Measurements from ENCODE around the gene CCNF.
"Not testable (repeated sequence)": the region's sequence is repeated elsewhere in the genome, so short reads cannot be mapped to it uniquely, and the experiment has no call there.

CCNF gene

GRCh38 chr16:2438121-2438520 is 8.9 kb downstream of the CCNF start:
- no peak for DNase-seq
- no peak overlapping the region for H3K27ac ChIP-seq
- peaks cover 82% of the 10 kb centered on the region for H3K36me3 ChIP-seq
- TF ChIP-seq CTCF (IDR thresholded peaks at IDR 0.05; ENCODE audit: low read depth, low read length), result no peak
- no peaks in the 10 kb centered on the region for H3K27me3 ChIP-seq (ENCODE audit: insufficient read depth, low read depth, severe bottlenecking)
- no peaks in the 10 kb centered on the region for H3K9me3 ChIP-seq (ENCODE audit: severe bottlenecking)
- H3K4me3 ChIP-seq (ENCODE audit: low read depth, low read length), result no peak overlapping the region

GRCh38 chr16:2439598-2439997 is 10.4 kb downstream of the CCNF start:
- Histone ChIP-seq H3K36me3 (peaks cover 80% of the 10 kb centered on the region), H3K27ac (no peak overlapping the region), H3K27me3 (ENCODE audit: insufficient read depth, low read depth, severe bottlenecking) (no peaks in the 10 kb centered on the region), H3K9me3 (ENCODE audit: severe bottlenecking) (no peaks in the 10 kb centered on the region), H3K4me3 (ENCODE audit: low read depth, low read length) (no peak overlapping the region)
- no peak for DNase-seq
- no peak for TF ChIP-seq CTCF (IDR thresholded peaks at IDR 0.05; ENCODE audit: low read depth, low read length)

GRCh38 chr16:2441143-2441804 is 12.0 kb downstream of the CCNF start:
- not testable (repeated sequence) for H3K27ac ChIP-seq

GRCh38 chr16:2443555-2443954 is 14.3 kb downstream of the CCNF start:
- no peak for DNase-seq
- no peak overlapping the region for H3K27ac ChIP-seq
- H3K36me3 ChIP-seq, result peaks cover 85% of the 10 kb centered on the region
- no peak for TF ChIP-seq CTCF (IDR thresholded peaks at IDR 0.05; ENCODE audit: low read depth, low read length)
- H3K9me3 ChIP-seq (ENCODE audit: severe bottlenecking), result no peaks in the 10 kb centered on the region
- no peak overlapping the region for H3K4me3 ChIP-seq (ENCODE audit: low read depth, low read length)
- no peaks in the 10 kb centered on the region for H3K27me3 ChIP-seq (ENCODE audit: insufficient read depth, low read depth, severe bottlenecking)

More at GRCh38 chr16:2441143-2441804, 12.0 kb downstream of the CCNF start:
- not testable (repeated sequence) for H3K27me3 ChIP-seq (ENCODE audit: insufficient read depth, low read depth, severe bottlenecking); DNase-seq; H3K9me3 ChIP-seq (ENCODE audit: severe bottlenecking); H3K4me3 ChIP-seq (ENCODE audit: low read depth, low read length)
- H3K36me3 ChIP-seq, result peaks cover 85% of the 10 kb centered on the region

- Histone ChIP-seq H3K36me3 (peaks cover 88% of the 10 kb centered on the region), H3K27ac (no peak overlapping the region), H3K4me3 (ENCODE audit: low read depth, low read length) (no peak overlapping the region), H3K27me3 (ENCODE audit: insufficient read depth, low read depth, severe bottlenecking) (no peaks in the 10 kb centered on the region), H3K9me3 (ENCODE audit: severe bottlenecking) (no peaks in the 10 kb centered on the region)
- no peak for TF ChIP-seq CTCF (IDR thresholded peaks at IDR 0.05; ENCODE audit: low read depth, low read length)
- no peak for DNase-seq
Measured at GRCh38 chr16:2447920-2448583, 18.8 kb downstream of the CCNF start.

GRCh38 chr16:2449118-2449517 is 19.9 kb downstream of the CCNF start:
- Histone ChIP-seq H3K36me3 (peaks cover 90% of the 10 kb centered on the region), H3K27me3 (ENCODE audit: insufficient read depth, low read depth, severe bottlenecking) (no peaks in the 10 kb centered on the region), H3K27ac (no peak overlapping the region), H3K4me3 (ENCODE audit: low read depth, low read length) (no peak overlapping the region), H3K9me3 (ENCODE audit: severe bottlenecking) (no peaks in the 10 kb centered on the region)
- no peak for TF ChIP-seq CTCF (IDR thresholded peaks at IDR 0.05; ENCODE audit: low read depth, low read length)
- DNase-seq, result no peak

All from WERI-Rb-1 (cell line).